KMS-11 (cell line): Measurements from ENCODE around the gene FCHSD1.

Experiments used
- H2AFZ ChIP-seq: fragments of 200-600 bp; sonication (generic); 2 replicates; pipeline ENCODE4 v1.6.1; 2016; ENCODE audit warnings: antibody characterized with exemption, mixed run types, low read depth
- H3K27ac ChIP-seq: fragments of 200-600 bp; sonication (generic); 2 replicates; pipeline ENCODE4 v1.6.1; 2016; ENCODE audit warnings: mild to moderate bottlenecking, mixed run types
- H3K27me3 ChIP-seq: fragments of 200-600 bp; sonication (generic); 2 replicates; pipeline ENCODE4 v1.6.1; 2017; ENCODE audit warnings: mild to moderate bottlenecking, low read depth, mixed run types, moderate library complexity; ENCODE audit not compliant: insufficient read depth
- H3K36me3 ChIP-seq: fragments of 200-600 bp; sonication (generic); 2 replicates; pipeline ENCODE4 v1.6.1; 2017; ENCODE audit warnings: mild to moderate bottlenecking, mixed run types; ENCODE audit not compliant: insufficient read depth
- H3K4me1 ChIP-seq: fragments of 200-600 bp; sonication (generic); 2 replicates; pipeline ENCODE4 v1.6.1; 2016; ENCODE audit warnings: mild to moderate bottlenecking, low read depth, mixed run types; ENCODE audit not compliant: poor library complexity, severe bottlenecking
- H3K4me2 ChIP-seq: fragments of 200-600 bp; sonication (generic); 2 replicates; pipeline ENCODE4 v1.7.0; 2016; ENCODE audit warnings: mild to moderate bottlenecking, mixed run types
- H3K4me3 ChIP-seq: fragments of 200-600 bp; sonication (generic); IDR thresholded peaks from 2 replicates; pipeline ENCODE4 v1.6.1; 2017; ENCODE audit warnings: low read depth, low read length, mixed read lengths; ENCODE audit not compliant: insufficient read depth
- H3K79me2 ChIP-seq: fragments of 200-600 bp; sonication (generic); 2 replicates; pipeline ENCODE4 v1.6.1; 2016; ENCODE audit warnings: low read depth, mixed run types; ENCODE audit not compliant: insufficient read depth
- H3K9ac ChIP-seq: fragments of 200-600 bp; sonication (generic); 2 replicates; pipeline ENCODE4 v1.6.1; 2016; ENCODE audit warnings: mild to moderate bottlenecking, mixed run types
- H4K20me1 ChIP-seq: fragments of 200-600 bp; sonication (generic); 2 replicates; pipeline ENCODE4 v1.6.1; 2016; ENCODE audit warnings: mild to moderate bottlenecking, mixed run types; ENCODE audit not compliant: insufficient read depth
- CTCF ChIP-seq: fragments of 200-600 bp; sonication (generic); conservative IDR thresholded peaks from 2 replicates; pipeline ENCODE4 v1.6.1; 2017; ENCODE audit warnings: low read depth, mild to moderate bottlenecking, antibody characterized with exemption, low read length, moderate library complexity, mixed read lengths

The FCHSD1 gene

GRCh38 chr5:141634720-141635119 is 16.5 kb downstream of the FCHSD1 start:
- Histone ChIP-seq H3K27ac (no peak overlapping the region), H3K4me1 (peaks cover 21% of the 10 kb centered on the region), H2AFZ (no peak overlapping the region), H3K36me3 (no peaks in the 10 kb centered on the region), H4K20me1 (no peaks in the 10 kb centered on the region), H3K79me2 (peaks cover 14% of the 10 kb centered on the region), H3K4me2 (no peak overlapping the region), H3K9ac (no peak overlapping the region), H3K27me3 (no peaks in the 10 kb centered on the region), H3K4me3 (no peak overlapping the region)
- no peak for TF ChIP-seq CTCF

GRCh38 chr5:141633871-141634561 is 17.2 kb downstream of the FCHSD1 start:
- H3K4me1 ChIP-seq: peaks cover 21% of the 10 kb centered on the region
- peaks cover 14% of the 10 kb centered on the region for H3K79me2 ChIP-seq
- no peak overlapping the region for H2AFZ ChIP-seq
- 0 out of 2 replicates have a peak overlapping the region, but pooled peaks have one; percentile 3 for H3K4me2 ChIP-seq
- no peak for TF ChIP-seq CTCF
- H3K27me3 ChIP-seq: no peaks in the 10 kb centered on the region
- no peak overlapping the region for H3K9ac ChIP-seq
- no peaks in the 10 kb centered on the region; the same call in 1 of the 2 replicates for H3K36me3 ChIP-seq
- no peak overlapping the region for H3K4me3 ChIP-seq
- H3K27ac ChIP-seq: no peak overlapping the region
- no peaks in the 10 kb centered on the region for H4K20me1 ChIP-seq

- Histone ChIP-seq H2AFZ (no peak overlapping the region), H3K27me3 (no peaks in the 10 kb centered on the region), H3K36me3 (no peaks in the 10 kb centered on the region; the same call in 1 of the 2 replicates), H3K4me1 (peaks cover 21% of the 10 kb centered on the region), H3K27ac (no peak overlapping the region), H3K9ac (no peak overlapping the region), H4K20me1 (no peaks in the 10 kb centered on the region), H3K4me3 (no peak overlapping the region), H3K4me2 (no peak overlapping the region), H3K79me2 (peaks cover 14% of the 10 kb centered on the region)
- no peak for TF ChIP-seq CTCF
These were observed 18.6 kb downstream of the FCHSD1 start for GRCh38 chr5:141632650-141633049.

GRCh38 chr5:141630570-141631140 is 20.6 kb downstream of the FCHSD1 start:
- Histone ChIP-seq H3K4me3 (no peak overlapping the region), H3K9ac (no peak overlapping the region), H2AFZ (no peak overlapping the region), H3K27ac (no peak overlapping the region), H3K79me2 (peaks cover 8% of the 10 kb centered on the region), H3K36me3 (peaks cover under 1% of the 10 kb centered on the region; the same call in 1 of the 2 replicates), H3K4me1 (peaks cover 17% of the 10 kb centered on the region), H4K20me1 (no peaks in the 10 kb centered on the region), H3K27me3 (no peaks in the 10 kb centered on the region), H3K4me2 (no peak overlapping the region)
- no peak for TF ChIP-seq CTCF
